Hepatocyte (in vitro differentiated cells): Measurements from ENCODE around the gene S1PR3.

ENCODE experiments used
- CTCF ChIP-seq: fragments of 200-600 bp; sonication (generic); IDR thresholded peaks from 2 replicates; pipeline ENCODE4 v1.5.1; 2016; ENCODE audit warnings: antibody characterized with exemption, mild to moderate bottlenecking; ENCODE audit not compliant: poor library complexity
- EZH2 ChIP-seq: fragments of 200-600 bp; sonication (generic); IDR thresholded peaks from 2 replicates; pipeline ENCODE4 v1.6.1; 2016; ENCODE audit warnings: antibody characterized with exemption, mild to moderate bottlenecking, borderline replicate concordance
- EZH2phosphoT487 ChIP-seq: fragments of 200-600 bp; sonication (generic); IDR thresholded peaks from one replicate; pipeline ENCODE4 v1.6.1; 2018; ENCODE audit warnings: antibody characterized with exemption, mild to moderate bottlenecking, low read depth, moderate library complexity; ENCODE audit not compliant: unreplicated experiment, severe bottlenecking

GRCh38 chr9:89008055-89008743 lies 16.9 kb downstream of the S1PR3 start:
- TF ChIP-seq CTCF (no peak), EZH2 (no peak), EZH2phosphoT487 (no peak)
